ENCODE measurements around the gene UNKL. TPM values are rescaled to one million over a fixed set of nuclear protein-coding genes. Genes with fewer than 3 reads are reported as not detected.

UNKL gene
- total and polyA plus RNA-seq, 7 donors = 17.3 to 58.7 (median 32.6) TPM

DNA sequence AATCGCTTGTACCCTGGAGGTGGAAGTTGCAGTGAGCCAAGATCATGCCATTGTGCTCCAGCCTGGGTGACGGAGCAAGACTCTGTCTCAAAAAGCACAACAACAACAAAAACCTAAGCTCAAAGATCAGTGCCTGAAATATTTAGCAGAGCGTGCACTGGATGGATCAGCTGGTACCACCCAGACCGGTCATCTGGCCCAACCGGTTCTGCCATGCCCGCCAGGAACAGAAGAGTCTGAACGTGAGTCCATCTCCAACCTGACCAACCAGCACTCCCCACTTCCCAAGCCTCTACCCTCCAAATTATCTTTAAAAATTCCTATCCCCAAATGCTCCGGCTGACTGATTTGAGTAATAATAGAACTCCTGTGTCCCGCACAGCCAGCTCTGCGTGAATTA is 7.6 kb upstream of the UNKL start:
- no peaks in the 10 kb centered on the region for H3K36me3 ChIP-seq (ENCODE audit: insufficient read depth in 1 of 2, low read depth in 1 of 2)
- intact Hi-C loops (cut with DNase I) = loop anchor here in 1 of 2 donors (10.0 kb wide), 1 partner anchor 53 kb away; the partner anchor contains the start of gene CLCN7
- H3K4me3 ChIP-seq = no peak overlapping the region
- peaks cover 20% of the 10 kb centered on the region for H3K4me1 ChIP-seq
- ATAC-seq (no peak), DNase-seq (no peak)
- H3K9me3 ChIP-seq = no peaks in the 10 kb centered on the region
- WGBS, 3 donors = 86 to 88% (median 87%) methylated on average over 10 of the region's 10 CpGs
- H3K27ac ChIP-seq = peak overlapping the region; percentile 94
- H3K27me3 ChIP-seq (ENCODE audit: insufficient read depth in 3 of 3, low read length in 2 of 3) = no peaks in the 10 kb centered on the region
- TF ChIP-seq, protein P1, sequence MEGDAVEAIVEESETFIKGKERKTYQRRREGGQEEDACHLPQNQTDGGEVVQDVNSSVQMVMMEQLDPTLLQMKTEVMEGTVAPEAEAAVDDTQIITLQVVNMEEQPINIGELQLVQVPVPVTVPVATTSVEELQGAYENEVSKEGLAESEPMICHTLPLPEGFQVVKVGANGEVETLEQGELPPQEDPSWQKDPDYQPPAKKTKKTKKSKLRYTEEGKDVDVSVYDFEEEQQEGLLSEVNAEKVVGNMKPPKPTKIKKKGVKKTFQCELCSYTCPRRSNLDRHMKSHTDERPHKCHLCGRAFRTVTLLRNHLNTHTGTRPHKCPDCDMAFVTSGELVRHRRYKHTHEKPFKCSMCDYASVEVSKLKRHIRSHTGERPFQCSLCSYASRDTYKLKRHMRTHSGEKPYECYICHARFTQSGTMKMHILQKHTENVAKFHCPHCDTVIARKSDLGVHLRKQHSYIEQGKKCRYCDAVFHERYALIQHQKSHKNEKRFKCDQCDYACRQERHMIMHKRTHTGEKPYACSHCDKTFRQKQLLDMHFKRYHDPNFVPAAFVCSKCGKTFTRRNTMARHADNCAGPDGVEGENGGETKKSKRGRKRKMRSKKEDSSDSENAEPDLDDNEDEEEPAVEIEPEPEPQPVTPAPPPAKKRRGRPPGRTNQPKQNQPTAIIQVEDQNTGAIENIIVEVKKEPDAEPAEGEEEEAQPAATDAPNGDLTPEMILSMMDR (IDR thresholded peaks at IDR 0.05) = no peak

- ATAC-seq = peak; percentile 13 to 50 (median 42)
- DNase-seq = peak in 1 of 2 donors; percentile 75
- 0 to 1% (median 1%) methylated on average over 22 of the region's 22 CpGs for WGBS, 3 donors
- Histone ChIP-seq H3K4me1 (peaks cover 20% of the 10 kb centered on the region), H3K4me3 (peak overlapping the region; percentile 91), H3K36me3 (ENCODE audit: insufficient read depth in 1 of 2, low read depth in 1 of 2) (no peaks in the 10 kb centered on the region), H3K9me3 (no peaks in the 10 kb centered on the region), H3K27me3 (ENCODE audit: insufficient read depth in 3 of 3, low read length in 2 of 3) (no peaks in the 10 kb centered on the region), H3K27ac (peak overlapping the region; percentile 94)
- intact Hi-C loops (cut with DNase I) = loop anchor here in 1 of 2 donors (10.0 kb wide), 1 partner anchor 55 kb away; the partner anchor contains the start of gene CLCN7
- TF ChIP-seq, protein P1 (IDR thresholded peaks at IDR 0.05) = no peak
These were observed 5.6 kb upstream of the UNKL start for GRCh38 chr16:1420111-1420539.

GRCh38 chr16:1416521-1416941 is 2.0 kb upstream of the UNKL start:
- TF ChIP-seq, protein P1 (IDR thresholded peaks at IDR 0.05) = no peak
- no peak for DNase-seq
- no peak overlapping the region for H3K27ac ChIP-seq
- no peaks in the 10 kb centered on the region for H3K9me3 ChIP-seq
- no peak for ATAC-seq
- intact Hi-C loops (cut with DNase I) = loop anchor here in 1 of 2 donors (5.0 kb wide), 1 partner anchor 54 kb away; no protein-coding TSS in a partner anchor
- H3K4me3 ChIP-seq = no peak overlapping the region
- H3K27me3 ChIP-seq (ENCODE audit: insufficient read depth in 3 of 3, low read length in 2 of 3) = no peaks in the 10 kb centered on the region
- peaks cover 0 to 6% of the 10 kb centered on the region in 2 donors for H3K36me3 ChIP-seq (ENCODE audit: insufficient read depth in 1 of 2, low read depth in 1 of 2)
- peaks cover 20% of the 10 kb centered on the region for H3K4me1 ChIP-seq
- 72 to 80% (median 73%) methylated on average over 3 of the region's 3 CpGs for WGBS, 3 donors

DNA sequence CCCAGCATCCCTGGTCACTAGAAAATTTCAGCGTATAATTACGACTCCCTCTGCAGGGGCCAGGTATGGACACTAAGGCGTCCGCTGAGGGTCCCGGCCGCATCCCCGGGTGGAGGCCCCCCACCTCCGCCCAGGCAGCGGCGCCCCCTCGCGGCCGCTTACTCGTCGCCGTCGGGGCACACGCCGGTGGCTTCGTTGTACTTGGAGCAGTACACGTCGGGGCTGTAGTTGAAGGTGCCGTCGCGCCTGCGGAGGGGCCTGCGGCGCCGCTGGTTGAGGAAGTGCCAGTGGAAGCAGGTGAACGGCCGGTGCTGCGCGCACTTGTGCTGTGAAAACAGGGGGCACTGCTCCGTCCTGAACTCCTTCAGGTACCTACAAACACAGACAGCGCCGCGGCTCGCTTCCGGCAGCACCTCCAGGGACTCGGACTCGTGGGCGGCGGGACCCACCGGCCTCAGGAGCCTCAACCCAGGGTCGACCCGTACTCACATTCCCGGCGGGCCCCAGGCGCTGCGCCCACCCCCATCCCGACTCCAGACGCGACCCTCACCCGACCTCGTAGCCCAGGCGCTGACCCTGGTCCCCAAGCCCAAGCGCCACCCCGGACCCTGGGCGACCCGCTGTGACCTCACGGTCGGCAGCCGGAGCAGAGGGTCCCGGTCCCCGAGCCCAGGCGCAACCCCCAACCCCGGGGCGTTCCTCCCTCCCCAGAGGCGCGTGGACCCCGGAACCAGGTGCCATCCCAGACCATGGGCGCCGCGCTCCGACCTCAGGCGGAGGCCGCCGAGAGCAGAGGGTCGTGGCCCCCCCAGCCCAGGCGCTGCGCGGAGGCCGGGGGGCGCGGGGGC is 596 bp downstream of the UNKL start:
- 3 to 4% (median 3%) methylated on average over 73 to 85 of the region's 85 CpGs for WGBS, 3 donors
- H3K36me3 ChIP-seq (ENCODE audit: insufficient read depth in 1 of 2, low read depth in 1 of 2) = peaks cover 0 to 12% of the 10 kb centered on the region in 2 donors
- peak; percentile 55 to 71 (median 66) for ATAC-seq
- TF ChIP-seq, protein P1 (IDR thresholded peaks at IDR 0.05) = peak; percentile 58
- peak overlapping the region; percentile 80 for H3K27ac ChIP-seq
- no peaks in the 10 kb centered on the region for H3K27me3 ChIP-seq (ENCODE audit: insufficient read depth in 3 of 3, low read length in 2 of 3)
- peak; percentile 60 to 77 for DNase-seq
- peaks cover 12% of the 10 kb centered on the region for H3K4me1 ChIP-seq
- intact Hi-C loops (cut with DNase I) = loop anchor here in 1 of 2 donors (5.0 kb wide), 1 partner anchor 37 kb away; no protein-coding TSS in a partner anchor
- H3K9me3 ChIP-seq = no peaks in the 10 kb centered on the region
- peak overlapping the region; percentile 92 for H3K4me3 ChIP-seq

All from psoas muscle (tissue), 8 donors.